DMS 273 (cell line): ENCODE measurements around the gene TMEM121.
"Not testable (repeated sequence)": the region's sequence is repeated elsewhere in the genome, so short reads cannot be mapped to it uniquely, and the experiment has no call there.

ENCODE experiments used
- DNase-seq: peaks from one replicate; lab custom pipeline; 2025; ENCODE audit not compliant: unreplicated experiment; lab: John Stamatoyannopoulos, UW

Gene TMEM121

GRCh38 chr14:105541218-105541875 is 15.0 kb downstream of the TMEM121 start:
- DNase-seq = no peak

DNA sequence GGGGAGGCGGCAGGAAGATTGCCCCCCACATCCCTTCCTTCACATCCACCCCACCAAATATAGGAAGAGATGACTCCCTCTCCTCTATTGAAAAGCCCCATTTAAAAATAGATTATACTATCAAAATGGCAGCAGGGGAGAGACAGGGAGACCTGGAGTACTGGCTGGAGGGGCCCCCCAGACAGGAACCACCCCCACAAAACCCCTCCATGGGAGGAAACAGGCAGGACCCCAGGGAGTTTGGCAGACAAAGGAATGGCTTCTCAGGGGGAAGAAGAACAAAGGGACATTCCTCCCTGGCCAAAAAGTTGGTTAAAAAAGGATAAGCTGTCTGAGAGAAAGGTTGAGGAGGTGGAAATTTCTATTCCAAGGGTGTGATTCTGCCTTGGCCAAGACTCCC is 19.3 kb downstream of the TMEM121 start:
- DNase-seq = not testable (repeated sequence)

GRCh38 chr14:105546410-105546809 is 20.0 kb downstream of the TMEM121 start:
- DNase-seq = not testable (repeated sequence)

DNA sequence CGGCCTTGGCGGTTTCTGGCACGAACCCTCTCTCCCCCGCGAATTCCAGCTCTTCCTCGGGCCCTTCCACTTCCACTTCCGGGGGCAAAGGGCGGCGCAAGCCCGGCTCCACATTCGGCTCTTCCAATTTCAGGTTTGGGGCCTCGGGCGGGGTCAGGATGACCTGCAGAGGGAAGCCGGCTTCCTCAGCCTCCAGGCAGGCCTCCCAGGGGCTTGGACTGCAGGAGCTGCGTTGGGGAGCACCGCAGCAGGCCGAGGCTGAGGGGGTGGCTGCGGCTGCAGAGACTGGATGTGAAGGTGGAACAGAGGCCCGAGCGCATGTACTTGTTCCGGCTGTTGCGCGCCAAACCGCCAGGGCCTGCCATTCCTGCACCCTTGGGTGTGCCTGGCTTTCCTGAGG is 20.7 kb downstream of the TMEM121 start:
- not testable (repeated sequence) for DNase-seq

DNA sequence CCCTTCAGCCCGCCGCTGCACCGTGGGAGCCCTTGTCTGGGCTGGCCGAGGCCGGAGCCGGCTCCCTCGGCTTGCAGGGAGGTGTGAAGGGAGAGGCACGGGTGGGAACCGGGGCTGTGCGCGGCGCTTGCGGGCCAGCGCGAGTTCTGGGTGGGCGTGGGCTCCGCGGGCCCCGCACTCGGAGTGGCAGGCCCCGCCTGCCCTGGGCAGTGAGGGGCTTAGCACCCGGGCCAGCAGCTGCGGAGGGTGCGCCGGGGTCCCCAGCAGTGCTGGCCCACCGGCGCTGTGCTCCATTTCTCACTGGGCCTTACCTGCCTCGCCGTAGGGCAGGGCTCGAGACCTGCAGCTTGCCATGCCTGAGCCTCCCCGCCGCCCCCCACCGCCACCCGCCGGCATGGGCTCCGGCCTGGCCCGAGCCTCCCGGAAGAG is 21.4 kb downstream of the TMEM121 start:
- no peak for DNase-seq

- no peak for DNase-seq
Measured at GRCh38 chr14:105549481-105549880, 23.1 kb downstream of the TMEM121 start.

GRCh38 chr14:105554022-105554421 is 27.6 kb downstream of the TMEM121 start:
- DNase-seq = no peak

DNA sequence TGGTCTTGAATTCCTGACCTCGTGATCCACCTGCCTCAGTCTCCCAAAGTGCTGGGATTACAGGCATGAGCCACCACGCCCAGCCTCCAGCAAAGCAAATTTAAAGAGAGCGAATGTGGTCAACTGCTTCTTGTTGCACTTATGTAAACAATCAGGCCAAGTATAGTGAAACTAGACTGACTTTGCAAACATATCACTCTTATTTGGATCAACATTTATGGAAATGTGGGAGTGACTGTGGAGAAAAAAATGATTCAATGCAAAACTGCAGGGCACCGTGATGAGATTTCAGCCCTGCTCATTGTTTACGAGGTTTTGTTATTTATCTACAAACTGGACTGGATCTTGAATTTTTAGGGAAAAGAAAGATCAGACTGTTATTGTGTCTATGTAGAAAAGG is 28.1 kb downstream of the TMEM121 start:
- no peak for DNase-seq

DNA sequence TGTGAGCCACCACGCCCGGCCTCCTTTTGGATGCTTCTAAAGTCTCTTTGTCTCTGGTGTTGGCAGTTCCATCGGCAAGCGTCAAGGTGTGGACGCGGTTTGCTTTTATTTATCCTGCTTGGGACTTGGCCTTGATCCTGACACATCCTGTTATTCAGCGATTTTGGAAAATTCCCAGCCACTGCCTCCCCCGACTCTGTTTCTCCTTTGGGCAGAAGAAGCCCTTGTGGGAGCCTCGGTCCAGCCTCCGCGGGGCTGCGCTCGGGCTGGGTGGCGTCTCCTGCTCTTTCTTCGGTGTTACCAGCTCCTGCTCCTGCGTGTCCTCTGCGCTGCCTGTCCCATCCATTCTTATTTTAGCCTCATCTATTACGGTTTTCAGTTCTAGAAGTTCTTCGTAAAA is 31.3 kb downstream of the TMEM121 start:
- peak; percentile 12 for DNase-seq

DNA sequence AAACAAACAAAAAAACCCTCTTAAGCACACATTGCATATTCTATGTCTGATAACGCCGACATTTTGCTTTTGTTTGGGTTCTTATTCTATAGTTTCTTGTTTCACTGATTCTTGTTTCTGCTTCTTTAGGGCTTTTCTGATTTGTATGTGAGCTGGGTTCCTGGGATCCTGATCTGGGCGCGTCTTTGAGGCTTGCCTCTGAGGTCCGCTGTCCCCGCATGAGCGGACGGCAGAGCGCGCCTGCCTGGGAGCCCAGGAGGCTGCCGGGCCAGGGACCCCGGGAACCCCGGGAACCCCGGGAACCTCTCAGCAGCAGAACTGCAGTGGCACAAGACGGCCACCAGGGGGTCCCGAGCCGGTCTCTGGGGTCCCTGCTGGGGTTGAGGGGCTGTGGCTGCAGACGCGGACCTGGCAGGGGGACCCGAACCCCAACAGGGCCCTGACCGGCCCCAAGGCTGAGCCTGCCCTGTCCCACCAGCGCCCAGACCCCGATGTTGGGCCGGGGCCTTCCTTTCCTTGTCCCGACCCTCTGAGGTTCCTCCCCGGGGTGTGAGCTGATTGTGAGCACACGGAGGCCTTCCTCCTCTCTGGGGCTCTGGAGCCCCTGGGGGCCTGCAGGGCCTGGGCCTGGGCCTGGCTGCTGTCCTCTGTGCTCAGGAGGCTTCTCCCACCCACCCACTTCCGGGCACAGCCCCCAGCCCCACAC is 32.2 kb downstream of the TMEM121 start:
- DNase-seq = peak; percentile 9

- DNase-seq = peak; percentile 41
Measured at GRCh38 chr14:105559384-105560047, 33.1 kb downstream of the TMEM121 start.

DNA sequence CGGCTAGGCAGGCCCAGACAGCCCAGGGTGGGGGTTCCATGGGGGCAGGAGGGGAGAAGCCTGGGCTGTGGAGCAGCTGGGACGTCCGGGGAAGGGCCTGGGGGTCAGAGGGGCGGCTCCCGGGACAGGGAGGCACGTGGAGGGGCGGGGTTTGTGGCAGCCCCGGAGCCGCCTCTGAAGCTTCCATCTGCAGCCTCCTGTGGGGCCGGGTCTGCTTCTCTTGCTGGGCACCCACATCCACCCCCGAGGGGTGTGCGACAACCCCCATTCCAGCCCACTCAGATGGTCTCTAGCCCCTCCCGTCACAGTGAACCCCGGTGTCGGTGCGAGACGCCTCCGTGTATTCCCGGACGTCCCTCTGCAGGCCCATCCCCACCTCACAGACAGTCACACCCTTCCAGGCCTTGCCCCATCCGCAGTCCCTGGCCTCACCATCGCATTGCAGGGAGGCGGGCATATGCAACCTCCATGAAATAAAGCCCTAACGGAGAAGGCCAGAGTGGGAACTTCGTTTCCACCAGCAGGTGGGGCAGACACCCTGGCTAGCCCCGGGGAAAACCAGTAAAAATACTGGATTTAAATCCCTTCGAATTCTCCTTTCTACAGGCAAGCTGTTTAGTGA is 33.8 kb downstream of the TMEM121 start:
- DNase-seq = not testable (repeated sequence)

GRCh38 chr14:105561345-105561744 is 35.0 kb downstream of the TMEM121 start:
- not testable (repeated sequence) for DNase-seq

GRCh38 chr14:105562713-105563346 is 36.4 kb downstream of the TMEM121 start:
- no peak for DNase-seq

DNA sequence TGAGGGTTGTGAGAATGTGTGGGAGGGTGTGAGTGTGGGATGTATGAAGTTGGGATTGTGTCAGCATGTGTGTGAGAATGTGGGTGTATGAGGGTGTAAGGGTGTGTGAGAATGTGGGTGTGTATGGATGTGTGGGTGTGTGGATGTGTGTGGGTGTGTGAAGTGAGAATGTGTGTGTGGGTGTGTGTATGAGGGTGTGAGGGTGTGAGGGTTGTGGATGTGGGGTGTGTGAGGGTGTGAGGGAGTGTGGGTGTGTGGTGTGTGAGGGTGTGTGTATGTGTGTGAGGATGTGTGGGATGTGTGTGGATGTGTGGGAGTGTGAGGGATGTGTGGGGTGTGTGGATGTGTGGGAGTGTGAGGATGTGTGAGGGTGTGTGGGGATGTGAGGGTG is 37.0 kb downstream of the TMEM121 start:
- no peak for DNase-seq

- not testable (repeated sequence) for DNase-seq
Measured at GRCh38 chr14:105564536-105564935, 38.2 kb downstream of the TMEM121 start.

GRCh38 chr14:105565185-105565919 is 39.0 kb downstream of the TMEM121 start:
- not testable (repeated sequence) for DNase-seq

DNA sequence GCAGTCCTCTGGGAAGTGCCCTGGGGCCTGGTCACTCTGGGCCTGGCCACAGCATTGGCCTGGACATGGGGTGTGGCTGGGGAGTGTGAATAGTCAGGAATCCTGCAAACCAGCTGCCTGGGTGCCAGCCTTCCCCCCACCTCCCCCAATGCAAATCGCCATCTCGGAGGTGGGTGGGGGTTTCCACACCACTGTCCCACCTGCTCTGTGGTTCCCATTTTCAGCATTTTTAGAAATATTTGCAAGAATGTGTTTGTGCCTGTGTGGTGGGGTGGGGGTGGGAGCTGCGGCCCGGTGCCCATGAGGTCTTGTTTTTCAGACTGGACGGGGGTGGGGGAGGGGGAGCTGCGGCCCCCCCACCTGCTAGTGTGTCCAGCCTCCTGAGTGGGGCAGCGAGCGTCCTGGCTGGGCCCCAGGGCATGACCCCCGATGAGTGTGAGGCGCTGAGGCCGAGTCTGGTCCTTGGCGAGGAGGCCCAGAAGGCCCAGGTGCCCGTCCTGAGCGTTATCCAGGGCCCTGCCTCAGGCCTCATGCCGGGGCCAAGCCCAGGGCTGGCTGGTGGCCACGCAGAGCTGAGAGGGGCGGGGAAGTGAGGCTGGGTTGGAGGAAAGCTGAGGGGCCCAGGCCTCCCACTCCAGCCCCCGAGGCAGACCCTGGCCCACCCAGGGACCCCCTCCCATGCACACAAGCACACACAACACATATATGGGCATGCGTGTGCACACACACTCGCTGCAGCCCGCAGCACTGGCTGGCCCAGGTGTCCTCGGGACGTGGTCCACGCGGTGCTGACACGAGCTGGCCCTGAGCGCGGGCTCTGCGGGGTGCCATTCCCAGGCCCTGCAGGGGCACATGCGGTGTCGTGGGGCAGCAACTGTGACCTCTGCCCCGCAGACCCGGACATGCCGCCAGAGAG is 40.1 kb downstream of the TMEM121 start:
- DNase-seq = not testable (repeated sequence)
